ENCODE results near the gene FAM131C.

FAM131C gene

GRCh38 chr1:16074217-16074616 is 766 bp upstream of the FAM131C start (continued):
- TF ChIP-seq ZNF18 (tag by site-specific recombination; IDR thresholded peaks at IDR 0.05) (peak; percentile 83), ZNF473 (tag by site-specific recombination; IDR thresholded peaks at IDR 0.05) (no peak), ZNF404 (tag by site-specific recombination; IDR thresholded peaks at IDR 0.05) (no peak), ZNF488 (tag by site-specific recombination; IDR thresholded peaks at IDR 0.05) (no peak), ZNF157 (tag by site-specific recombination; IDR thresholded peaks at IDR 0.05) (no peak), HOXC10 (CRISPR knock-in tag; IDR thresholded peaks at IDR 0.05) (no peak), MEIS1 (CRISPR knock-in tag; IDR thresholded peaks at IDR 0.05; ENCODE audit: borderline replicate concordance) (no peak), ZNF561 (tag by site-specific recombination; IDR thresholded peaks at IDR 0.05; ENCODE audit: borderline replicate concordance) (no peak), ZNF544 (tag by site-specific recombination; IDR thresholded peaks at IDR 0.05) (no peak), ZBTB26 (tag by site-specific recombination; optimal IDR thresholded peaks at IDR 0.05) (no peak), ZNF280C (tag by site-specific recombination; IDR thresholded peaks at IDR 0.05) (no peak), KLF1 (tag by site-specific recombination; IDR thresholded peaks at IDR 0.05) (no peak), ZNF26 (tag by site-specific recombination; IDR thresholded peaks at IDR 0.05) (no peak), ZNF791 (tag by site-specific recombination; IDR thresholded peaks at IDR 0.05) (no peak), SP2 (tag by site-specific recombination; IDR thresholded peaks at IDR 0.05) (no peak), WT1 (tag by site-specific recombination; IDR thresholded peaks at IDR 0.05) (no peak), ZNF518A (tag by site-specific recombination; conservative IDR thresholded peaks at IDR 0.05; ENCODE audit: low read depth) (no peak), ZNF274 (IDR thresholded peaks at IDR 0.05; ENCODE audit: low read length) (no peak), ZNF274 (tag by site-specific recombination; IDR thresholded peaks at IDR 0.05; ENCODE audit: borderline replicate concordance) (no peak), ZNF639 (tag by site-specific recombination; IDR thresholded peaks at IDR 0.05) (no peak), KLF10 (tag by site-specific recombination; IDR thresholded peaks at IDR 0.05) (no peak), HIC1 (tag by site-specific recombination; IDR thresholded peaks at IDR 0.05) (peak; percentile 29; the same call in 1 of the 2 replicates), ZNF350 (tag by site-specific recombination; IDR thresholded peaks at IDR 0.05) (no peak), SCRT2 (tag by site-specific recombination; IDR thresholded peaks at IDR 0.05) (no peak)
